HG03025 (cell line): Measurements from ENCODE around the gene CLK3.

ENCODE experiments used
- ATAC-seq: cut with Tn5 transposase; IDR thresholded peaks from one replicate; pipeline ENCODE4 v1.9.1; 2021; ENCODE audit warnings: mild to moderate bottlenecking, moderate library complexity; ENCODE audit not compliant: unreplicated experiment, low FRiP score

Gene CLK3

DNA sequence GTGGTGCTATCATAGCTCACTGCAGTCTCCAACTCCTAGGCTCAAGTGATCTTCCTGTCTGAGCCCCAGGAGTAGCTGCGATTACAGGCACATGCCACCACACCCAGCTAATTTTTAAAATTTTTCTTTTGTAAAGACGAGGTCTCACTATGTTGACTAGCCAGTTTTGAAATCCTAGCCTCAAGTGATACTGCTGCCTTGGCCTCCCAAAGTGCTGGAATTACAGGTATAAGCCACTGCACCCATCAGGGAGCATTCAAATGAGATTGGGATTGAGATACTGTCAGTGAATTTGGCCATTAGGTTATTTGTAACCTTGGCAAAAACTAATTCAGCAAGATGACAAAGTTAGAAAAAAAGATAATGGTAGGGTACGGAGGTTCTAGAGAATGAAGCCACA, 58.5 kb downstream of the CLK3 start:
- ATAC-seq: no peak

GRCh38 chr15:74676801-74677200, 61.2 kb downstream of the CLK3 start:
- ATAC-seq: no peak
